PFSK-1 (cell line): ENCODE results near the gene CEP112.

ENCODE experiments used
- FOXP2 ChIP-seq: optimal IDR thresholded peaks from 2 replicates; pipeline ENCODE3; 2011; ENCODE audit warnings: borderline replicate concordance, control low read depth, inconsistent platforms; ENCODE audit not compliant: insufficient read depth; ENCODE audit errors: extremely low read length, extremely low read depth
- POLR2AphosphoS5 ChIP-seq: IDR thresholded peaks from 2 replicates; pipeline ENCODE4 v1.6.1; 2012; ENCODE audit warnings: low read depth, mild to moderate bottlenecking, control low read depth, low read length, moderate library complexity
- SIN3A ChIP-seq: IDR thresholded peaks from 2 replicates; pipeline ENCODE4 v1.6.1; 2012; ENCODE audit warnings: mild to moderate bottlenecking, low read length, moderate library complexity, borderline replicate concordance; ENCODE audit not compliant: insufficient read depth
- TAF1 ChIP-seq: IDR thresholded peaks from 2 replicates; pipeline ENCODE4 v1.6.1; 2012; ENCODE audit warnings: low read length, control low read depth, borderline replicate concordance; ENCODE audit not compliant: insufficient read depth
- TF ChIP-seq, protein P1 (sequence below), 2 experiments: IDR thresholded peaks; 2 replicates each; pipeline versions ENCODE4 v1.6.1 to v1.8.0; 2011 to 2012; ENCODE audit warnings: low read depth in 2 of 2, low read length in 2 of 2, control low read depth in 1 of 2, inconsistent platforms in 1 of 2, mild to moderate bottlenecking in 1 of 2, moderate library complexity in 1 of 2; ENCODE audit not compliant: insufficient read depth in 1 of 2

CEP112 gene

DNA sequence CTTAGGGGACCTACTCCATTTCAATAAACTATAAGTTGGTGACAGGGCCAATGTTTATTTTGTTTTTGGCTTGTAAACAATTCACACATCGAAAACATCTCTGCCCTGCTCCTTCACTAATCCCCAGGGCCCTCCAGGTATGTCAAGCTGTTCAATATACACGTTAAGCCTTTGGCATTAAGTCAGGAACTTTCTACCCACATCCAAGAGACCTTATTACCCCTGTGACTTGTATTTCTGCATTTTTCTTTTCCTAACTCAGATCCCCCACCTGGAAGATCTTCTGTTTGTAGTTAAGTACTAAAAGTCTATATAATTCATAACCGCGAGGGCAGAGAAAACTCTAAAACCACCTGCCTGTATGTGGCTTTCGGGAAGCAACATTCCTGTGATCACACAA is 523.7 kb downstream of the CEP112 start:
- TF ChIP-seq POLR2AphosphoS5 (no peak), FOXP2 (no peak), SIN3A (no peak), TAF1 (no peak)
- TF ChIP-seq, protein P1, sequence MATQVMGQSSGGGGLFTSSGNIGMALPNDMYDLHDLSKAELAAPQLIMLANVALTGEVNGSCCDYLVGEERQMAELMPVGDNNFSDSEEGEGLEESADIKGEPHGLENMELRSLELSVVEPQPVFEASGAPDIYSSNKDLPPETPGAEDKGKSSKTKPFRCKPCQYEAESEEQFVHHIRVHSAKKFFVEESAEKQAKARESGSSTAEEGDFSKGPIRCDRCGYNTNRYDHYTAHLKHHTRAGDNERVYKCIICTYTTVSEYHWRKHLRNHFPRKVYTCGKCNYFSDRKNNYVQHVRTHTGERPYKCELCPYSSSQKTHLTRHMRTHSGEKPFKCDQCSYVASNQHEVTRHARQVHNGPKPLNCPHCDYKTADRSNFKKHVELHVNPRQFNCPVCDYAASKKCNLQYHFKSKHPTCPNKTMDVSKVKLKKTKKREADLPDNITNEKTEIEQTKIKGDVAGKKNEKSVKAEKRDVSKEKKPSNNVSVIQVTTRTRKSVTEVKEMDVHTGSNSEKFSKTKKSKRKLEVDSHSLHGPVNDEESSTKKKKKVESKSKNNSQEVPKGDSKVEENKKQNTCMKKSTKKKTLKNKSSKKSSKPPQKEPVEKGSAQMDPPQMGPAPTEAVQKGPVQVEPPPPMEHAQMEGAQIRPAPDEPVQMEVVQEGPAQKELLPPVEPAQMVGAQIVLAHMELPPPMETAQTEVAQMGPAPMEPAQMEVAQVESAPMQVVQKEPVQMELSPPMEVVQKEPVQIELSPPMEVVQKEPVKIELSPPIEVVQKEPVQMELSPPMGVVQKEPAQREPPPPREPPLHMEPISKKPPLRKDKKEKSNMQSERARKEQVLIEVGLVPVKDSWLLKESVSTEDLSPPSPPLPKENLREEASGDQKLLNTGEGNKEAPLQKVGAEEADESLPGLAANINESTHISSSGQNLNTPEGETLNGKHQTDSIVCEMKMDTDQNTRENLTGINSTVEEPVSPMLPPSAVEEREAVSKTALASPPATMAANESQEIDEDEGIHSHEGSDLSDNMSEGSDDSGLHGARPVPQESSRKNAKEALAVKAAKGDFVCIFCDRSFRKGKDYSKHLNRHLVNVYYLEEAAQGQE (IDR thresholded peaks at IDR 0.05; ENCODE audit: insufficient read depth in 1 of 2, low read depth in 2 of 2, low read length in 2 of 2): no peak

GRCh38 chr17:65667656-65668055 is 524.3 kb downstream of the CEP112 start:
- TF ChIP-seq, protein P1 (IDR thresholded peaks at IDR 0.05; ENCODE audit: insufficient read depth in 1 of 2, low read depth in 2 of 2, low read length in 2 of 2): no peak
- TF ChIP-seq SIN3A: no peak
- TF ChIP-seq FOXP2: no peak
- TF ChIP-seq TAF1: no peak
- no peak for TF ChIP-seq POLR2AphosphoS5

- TF ChIP-seq FOXP2 (no peak), POLR2AphosphoS5 (no peak), TAF1 (no peak), SIN3A (no peak)
- TF ChIP-seq, protein P1 (IDR thresholded peaks at IDR 0.05; ENCODE audit: insufficient read depth in 1 of 2, low read depth in 2 of 2, low read length in 2 of 2): no peak
Measured at GRCh38 chr17:65666876-65667321, 525.0 kb downstream of the CEP112 start.

GRCh38 chr17:65665966-65666365 is 526.0 kb downstream of the CEP112 start:
- TF ChIP-seq TAF1 (no peak), POLR2AphosphoS5 (no peak), FOXP2 (no peak), SIN3A (no peak)
- TF ChIP-seq, protein P1 (IDR thresholded peaks at IDR 0.05; ENCODE audit: insufficient read depth in 1 of 2, low read depth in 2 of 2, low read length in 2 of 2): no peak

- TF ChIP-seq POLR2AphosphoS5: no peak
- TF ChIP-seq, protein P1 (IDR thresholded peaks at IDR 0.05; ENCODE audit: insufficient read depth in 1 of 2, low read depth in 2 of 2, low read length in 2 of 2): no peak
- no peak for TF ChIP-seq SIN3A
- TF ChIP-seq TAF1: no peak
- TF ChIP-seq FOXP2: no peak
Measured at GRCh38 chr17:65664696-65665095, 527.2 kb downstream of the CEP112 start.
